ENCODE results near the gene ILF3.

Gene ILF3

DNA sequence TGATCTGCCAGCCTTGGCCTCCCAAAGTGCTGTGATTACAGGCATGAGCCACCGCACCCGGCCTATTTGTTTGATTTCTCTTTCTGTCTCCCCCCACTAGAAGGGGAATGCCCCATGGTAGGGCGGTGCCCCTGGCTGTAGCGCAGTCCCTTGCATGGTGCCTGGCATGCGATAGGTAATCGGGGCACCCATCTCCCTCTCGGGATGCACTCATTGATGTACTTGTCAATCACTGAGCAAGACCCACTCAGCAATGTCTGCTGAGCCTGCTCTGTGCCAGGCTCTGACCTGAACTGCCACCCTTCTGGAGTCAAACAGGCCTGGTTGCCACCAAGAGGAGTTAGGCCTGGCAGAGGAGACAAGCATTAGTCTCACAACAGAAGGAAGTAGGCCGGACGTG is 83.6 kb downstream of the ILF3 start:
- DNase-seq, result no peak

DNA sequence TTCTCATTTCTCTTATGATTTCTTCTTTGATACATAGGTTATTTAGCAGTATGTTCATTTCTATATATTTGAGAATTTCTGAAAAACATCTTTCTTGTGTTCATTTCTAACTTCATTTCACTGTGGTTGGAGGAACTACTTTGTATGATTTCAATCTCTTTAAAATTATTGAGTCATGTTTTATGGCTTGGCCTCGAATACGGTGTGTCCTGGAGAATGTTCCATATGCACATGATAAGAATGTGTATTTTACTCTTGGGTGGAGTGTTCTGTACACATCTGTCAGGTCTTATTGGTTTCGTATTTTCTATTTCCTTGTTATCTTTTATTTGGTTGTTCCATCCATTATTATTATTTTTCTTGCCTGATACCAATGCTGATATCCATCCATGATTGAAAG is 86.7 kb downstream of the ILF3 start:
- DNase-seq, result no peak

Measured in midbrain (tissue), 1 donor.